Measurements from ENCODE around the gene DAP3. TPM values are rescaled to one million over a fixed set of nuclear protein-coding genes. Genes with fewer than 3 reads are reported as not detected.

The DAP3 gene
- total and polyA plus RNA-seq, 2 of the 13 experiments (the other 11 are each of a cell fraction or from before 2014, with no cell fraction given), result 129 to 133 TPM

DNA sequence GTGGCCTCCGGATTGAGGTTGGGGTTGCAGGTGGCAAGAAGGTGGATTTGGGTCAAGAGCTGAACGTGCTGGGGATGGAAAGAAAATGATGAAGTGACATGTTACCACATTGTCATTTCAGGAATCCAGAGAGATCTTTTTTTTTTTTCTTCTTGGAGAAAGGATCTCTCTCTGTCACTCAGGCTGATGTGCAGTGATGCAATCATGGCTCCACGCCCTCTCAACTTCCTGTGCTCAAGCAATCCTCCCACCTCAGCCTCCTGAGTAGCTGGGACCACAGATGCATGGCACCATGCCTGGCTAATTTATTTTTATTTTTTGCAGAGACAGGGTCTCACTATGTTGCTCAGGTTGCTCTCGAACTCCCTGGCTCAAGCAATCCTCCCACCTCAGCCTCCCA, 87.5 kb downstream of the DAP3 start:
- no peak overlapping the region for H3K9ac ChIP-seq (ENCODE audit: insufficient read depth, low read depth, low read length)
- H3K79me2 ChIP-seq (ENCODE audit: insufficient read depth, low read length), result no peaks in the 10 kb centered on the region
- TF ChIP-seq SP4 (CRISPR knock-in tag; IDR thresholded peaks at IDR 0.05) (no peak), CEBPB (IDR thresholded peaks at IDR 0.05; ENCODE audit: borderline replicate concordance, low read depth, low read length) (peak; percentile 53; the same call in 1 of the 2 replicates), ZIK1 (CRISPR knock-in tag; IDR thresholded peaks at IDR 0.05; ENCODE audit: borderline replicate concordance, low read depth) (no peak)
- DNase-seq (ENCODE audit: low spot score) (no peak), FAIRE-seq (no peak), ATAC-seq (no peak)
- H3K9me3 ChIP-seq (ENCODE audit: low read length), result no peaks in the 10 kb centered on the region
- BruUV-seq (replicated peaks), result no TSS peak
- H2AFZ ChIP-seq (ENCODE audit: low read length), result no peak overlapping the region
- intact Hi-C loops (cut with micrococcal nuclease; ENCODE audit: unreplicated experiment), result no loop called here
- no peak overlapping the region for H3K27ac ChIP-seq (ENCODE audit: extremely low read length, insufficient read depth, low read length)
- no peak overlapping the region for H3K4me3 ChIP-seq (replicated peaks in 1 of 3; ENCODE audit: insufficient read depth in 1 of 3, low read depth in 2 of 3, low read length in 3 of 3)
- WGBS (ENCODE audit: low lambda C conversion rate), result 98% methylated on average over 4 of the region's 4 CpGs
- H3K36me3 ChIP-seq (replicated peaks in 1 of 2; ENCODE audit: control insufficient read depth in 1 of 2, insufficient read depth in 2 of 2, low read length in 2 of 2), result peaks cover 10 to 51% of the 10 kb centered on the region in 2 experiments
- ChIA-PET POLR2A (no interaction called here), CTCF (ENCODE audit: low intra/inter-chr PET ratio, low total read pairs) (no interaction called here)
- H3K27me3 ChIP-seq (ENCODE audit: control insufficient read depth in 1 of 2, insufficient read depth in 2 of 2, low read length in 2 of 2), result no peaks in the 10 kb centered on the region
- in situ Hi-C loops (cut with HindIII; ENCODE audit: extremely low pct_ligation_motif_present, low pct_unique_long_range_greater_than_20kb), result no loop called here
- no peaks in the 10 kb centered on the region for H3K4me1 ChIP-seq (ENCODE audit: insufficient read depth, low read length)
- no peaks in the 10 kb centered on the region for H4K20me1 ChIP-seq (ENCODE audit: insufficient read depth, low read length)
- no peak overlapping the region for H3K4me2 ChIP-seq (ENCODE audit: low read depth, low read length)

- H3K9me3 ChIP-seq (ENCODE audit: low read length), result no peaks in the 10 kb centered on the region
- H4K20me1 ChIP-seq (ENCODE audit: insufficient read depth, low read length), result no peaks in the 10 kb centered on the region
- no peak overlapping the region for H2AFZ ChIP-seq (ENCODE audit: low read length)
- H3K4me2 ChIP-seq (ENCODE audit: low read depth, low read length), result no peak overlapping the region
- no peaks in the 10 kb centered on the region for H3K27me3 ChIP-seq (ENCODE audit: control insufficient read depth in 1 of 2, insufficient read depth in 2 of 2, low read length in 2 of 2)
- ChIA-PET CTCF (ENCODE audit: low intra/inter-chr PET ratio, low total read pairs) (no interaction called here), POLR2A (no interaction called here)
- 90% methylated on average over 3 of the region's 3 CpGs for WGBS (ENCODE audit: low lambda C conversion rate)
- H3K27ac ChIP-seq (ENCODE audit: extremely low read length, insufficient read depth, low read length), result no peak overlapping the region
- no peak overlapping the region for H3K4me3 ChIP-seq (replicated peaks in 1 of 3; ENCODE audit: insufficient read depth in 1 of 3, low read depth in 2 of 3, low read length in 3 of 3)
- H3K9ac ChIP-seq (ENCODE audit: insufficient read depth, low read depth, low read length), result no peak overlapping the region
- no peaks in the 10 kb centered on the region for H3K4me1 ChIP-seq (ENCODE audit: insufficient read depth, low read length)
- peaks cover 10 to 40% of the 10 kb centered on the region in 2 experiments for H3K36me3 ChIP-seq (replicated peaks in 1 of 2; ENCODE audit: control insufficient read depth in 1 of 2, insufficient read depth in 2 of 2, low read length in 2 of 2)
- DNase-seq (ENCODE audit: low spot score) (no peak), ATAC-seq (no peak), FAIRE-seq (no peak)
- H3K79me2 ChIP-seq (ENCODE audit: insufficient read depth, low read length), result no peaks in the 10 kb centered on the region
- intact Hi-C loops (cut with micrococcal nuclease; ENCODE audit: unreplicated experiment) (no loop called here), in situ Hi-C loops (cut with HindIII; ENCODE audit: extremely low pct_ligation_motif_present, low pct_unique_long_range_greater_than_20kb) (no loop called here)
- BruUV-seq (replicated peaks), result no TSS peak
- TF ChIP-seq ZBTB49 (CRISPR knock-in tag; IDR thresholded peaks at IDR 0.05; ENCODE audit: borderline replicate concordance) (no peak), ZNF503 (CRISPR knock-in tag; IDR thresholded peaks at IDR 0.05) (no peak), ZNF572 (CRISPR knock-in tag; IDR thresholded peaks at IDR 0.05) (no peak), DZIP1 (CRISPR knock-in tag; IDR thresholded peaks at IDR 0.05) (no peak), ZNF841 (CRISPR knock-in tag; IDR thresholded peaks at IDR 0.05; ENCODE audit: borderline replicate concordance) (no peak)
- TF ChIP-seq, protein P1, sequence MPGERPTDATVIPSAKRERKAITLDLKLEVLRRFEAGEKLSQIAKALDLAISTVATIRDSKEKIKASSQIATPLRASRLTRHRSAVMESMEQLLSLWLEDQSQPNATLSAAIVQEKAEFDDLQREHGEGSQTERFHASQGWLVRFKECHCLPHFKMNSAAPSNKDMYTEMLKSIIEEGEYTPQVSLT (CRISPR knock-in tag; IDR thresholded peaks at IDR 0.05; ENCODE audit: borderline replicate concordance, low read depth), result no peak
Measured at GRCh38 chr1:155777582-155777981, 88.7 kb downstream of the DAP3 start.
